HPDE6-E6E7 (cell line): ENCODE data around the gene RNASE12.
"Not testable (repeated sequence)": the region's sequence is repeated elsewhere in the genome, so short reads cannot be mapped to it uniquely, and the experiment has no call there.

Source experiments
- DNase-seq: peaks from one replicate; pipeline ENCODE4 v3.0.0; 2011; ENCODE audit warnings: missing footprints; ENCODE audit errors: extremely low spot score

The RNASE12 gene

GRCh38 chr14:20614038-20614840, 23.1 kb upstream of the RNASE12 start:
- DNase-seq = no peak

GRCh38 chr14:20613094-20614037, 22.2 kb upstream of the RNASE12 start:
- DNase-seq = peak; percentile 76

- no peak for DNase-seq
These were observed 21.2 kb upstream of the RNASE12 start for GRCh38 chr14:20612403-20612802.

GRCh38 chr14:20611277-20611676, 20.1 kb upstream of the RNASE12 start:
- DNase-seq = no peak

GRCh38 chr14:20610002-20610765, 19.0 kb upstream of the RNASE12 start:
- DNase-seq = peak; percentile 59

GRCh38 chr14:20609215-20610001, 18.2 kb upstream of the RNASE12 start:
- DNase-seq = peak; percentile 63

- DNase-seq = no peak
These were observed 17.4 kb upstream of the RNASE12 start for GRCh38 chr14:20608383-20609110.

- no peak for DNase-seq
These were observed 16.4 kb upstream of the RNASE12 start for GRCh38 chr14:20607617-20608016.

GRCh38 chr14:20606902-20607242, 15.7 kb upstream of the RNASE12 start:
- no peak for DNase-seq

GRCh38 chr14:20606190-20606901, 15.2 kb upstream of the RNASE12 start:
- DNase-seq = peak; percentile 44

- DNase-seq = no peak
These were observed 12.9 kb upstream of the RNASE12 start for GRCh38 chr14:20603813-20604690.

- no peak for DNase-seq
These were observed 11.4 kb upstream of the RNASE12 start for GRCh38 chr14:20602583-20602982.

GRCh38 chr14:20601522-20601921, 10.3 kb upstream of the RNASE12 start:
- no peak for DNase-seq

GRCh38 chr14:20597108-20597507, 5.9 kb upstream of the RNASE12 start:
- no peak for DNase-seq

GRCh38 chr14:20595726-20596125, 4.5 kb upstream of the RNASE12 start:
- DNase-seq = not testable (repeated sequence)

- no peak for DNase-seq
These were observed 1.4 kb upstream of the RNASE12 start for GRCh38 chr14:20592574-20592973.

GRCh38 chr14:20587489-20588154, 3.6 kb downstream of the RNASE12 start, which contains the start of gene RNASE11:
TSS of gene RNASE11 (minus strand) at chr14:20588001.
- DNase-seq = no peak

- no peak for DNase-seq
These were observed 7.3 kb downstream of the RNASE12 start for GRCh38 chr14:20583908-20584307.
